LHCN-M2 (cell line): Measurements from ENCODE around the gene MICAL3. TPM values are rescaled to one million over a fixed set of nuclear protein-coding genes. Genes with fewer than 3 reads are reported as not detected.

Source experiments
- DNase-seq: peaks from one replicate; pipeline ENCODE4 v3.0.0-alpha.2; 2012; ENCODE audit warnings: low read depth
- total RNA-seq: library from RNA; depleted of rRNA; stranded (reverse); fragments of >200 nt; gene quantifications from 2 replicates; pipeline ENCODE4 v1.2.3, GENCODE V29; 2014

Gene MICAL3
- total RNA-seq, 1 experiment from 2014 or later: 18.5 TPM

GRCh38 chr22:17955590-17956379 lies 68.6 kb downstream of the MICAL3 start:
- no peak for DNase-seq

GRCh38 chr22:17954860-17955587 lies 69.3 kb downstream of the MICAL3 start:
- no peak for DNase-seq

GRCh38 chr22:17954200-17954859 lies 70.0 kb downstream of the MICAL3 start:
- DNase-seq: no peak

GRCh38 chr22:17953147-17953546 lies 71.2 kb downstream of the MICAL3 start:
- no peak for DNase-seq

- DNase-seq: no peak
Observed at GRCh38 chr22:17952273-17952801, 72.0 kb downstream of the MICAL3 start.

GRCh38 chr22:17951315-17951714 lies 73.0 kb downstream of the MICAL3 start:
- DNase-seq: no peak

GRCh38 chr22:17950651-17951214 lies 73.6 kb downstream of the MICAL3 start:
- peak; percentile 73 for DNase-seq

GRCh38 chr22:17949642-17950473 lies 74.5 kb downstream of the MICAL3 start:
- DNase-seq: peak; percentile 55

- DNase-seq: no peak
Observed at GRCh38 chr22:17948101-17948500, 76.3 kb downstream of the MICAL3 start.

GRCh38 chr22:17946662-17947367 lies 77.5 kb downstream of the MICAL3 start:
- no peak for DNase-seq

GRCh38 chr22:17945888-17946648 lies 78.3 kb downstream of the MICAL3 start:
- no peak for DNase-seq

- DNase-seq: no peak
Observed at GRCh38 chr22:17945156-17945887, 79.0 kb downstream of the MICAL3 start.

- no peak for DNase-seq
Observed at GRCh38 chr22:17944256-17944655, 80.1 kb downstream of the MICAL3 start.

GRCh38 chr22:17943533-17944249 lies 80.7 kb downstream of the MICAL3 start:
- DNase-seq: no peak

- no peak for DNase-seq
Observed at GRCh38 chr22:17942721-17943120, 81.6 kb downstream of the MICAL3 start.

- DNase-seq: no peak
Observed at GRCh38 chr22:17941471-17942406, 82.6 kb downstream of the MICAL3 start.

- DNase-seq: no peak
Observed at GRCh38 chr22:17939579-17939978, 84.8 kb downstream of the MICAL3 start.
